Large intestine (tissue), 12 donors: ENCODE measurements around the gene LAMB3. TPM values are rescaled to one million over a fixed set of nuclear protein-coding genes. Genes with fewer than 3 reads are reported as not detected.
"Not testable (repeated sequence)": the region's sequence is repeated elsewhere in the genome, so short reads cannot be mapped to it uniquely, and the experiment has no call there.

Source experiments
- DNase-seq, 2 donors: peaks; one replicate each; pipeline versions ENCODE4 v3.0.0 to v3.0.0-alpha.2; 2013
- H3K27ac ChIP-seq: one replicate; pipeline ENCODE4 v1.5.1; 2013; ENCODE audit warnings: low read length
- H3K27me3 ChIP-seq: 2 replicates; pipeline ENCODE4 v1.6.1; 2013; ENCODE audit warnings: low read length; ENCODE audit not compliant: control insufficient read depth, insufficient read depth
- H3K36me3 ChIP-seq: 2 replicates; pipeline ENCODE4 v1.6.1; 2013; ENCODE audit warnings: low read length; ENCODE audit not compliant: control insufficient read depth, insufficient read depth
- H3K4me1 ChIP-seq: one replicate; pipeline ENCODE4 v1.6.1; 2013; ENCODE audit warnings: low read length; ENCODE audit not compliant: control insufficient read depth, insufficient read depth
- H3K4me3 ChIP-seq: one replicate; pipeline ENCODE4 v1.5.1; 2013; ENCODE audit warnings: low read length
- H3K9me3 ChIP-seq: one replicate; pipeline ENCODE4 v1.6.1; 2013; ENCODE audit warnings: mild to moderate bottlenecking, low read depth, low read length, moderate library complexity; ENCODE audit not compliant: control insufficient read depth
- WGBS: methylation state at CpG from one replicate; pipeline ENCODE4 v1.1.5; 2013; ENCODE audit warnings: low lambda C conversion rate; ENCODE audit not compliant: insufficient coverage; 5-methylcytosine and 5-hydroxymethylcytosine counted together
- long read RNA-seq, 11 donors: transcript quantifications; one replicate each; lab custom pipeline, GENCODE V29; 2026
- polyA plus RNA-seq: library from polyadenylated mRNA; unstranded; fragments of 120-200 nt; gene quantifications from one replicate; pipeline ENCODE4 v1.2.1, GENCODE V29; 2013

Gene LAMB3
- polyA plus RNA-seq, result 156 TPM
- long read RNA-seq, donor 1, full-length matches to known transcripts, result 2 of 41 reads
- long read RNA-seq, donor 1, partial matches to known transcripts, result 39 of 41 reads
- long read RNA-seq, donor 1, other reads (novel, unspliced or antisense), result 0 of 41 reads
- long read RNA-seq, donor 2, full-length matches to known transcripts, result 14 of 153 reads
- long read RNA-seq, donor 2, partial matches to known transcripts, result 139 of 153 reads
- long read RNA-seq, donor 2, other reads (novel, unspliced or antisense), result 0 of 153 reads
- long read RNA-seq, donor 3, result 0 reads
- long read RNA-seq, donor 4, partial matches to known transcripts, result 94 of 94 reads
- long read RNA-seq, donor 4, other reads (novel, unspliced or antisense), result 0 of 94 reads
- long read RNA-seq, donor 5, full-length matches to known transcripts, result 16 of 57 reads
- long read RNA-seq, donor 5, partial matches to known transcripts, result 41 of 57 reads
- long read RNA-seq, donor 5, other reads (novel, unspliced or antisense), result 0 of 57 reads
- long read RNA-seq, donor 6, full-length matches to known transcripts, result 9 of 122 reads
- long read RNA-seq, donor 6, partial matches to known transcripts, result 113 of 122 reads
- long read RNA-seq, donor 6, other reads (novel, unspliced or antisense), result 0 of 122 reads
- long read RNA-seq, donor 7, full-length matches to known transcripts, result 3 of 41 reads
- long read RNA-seq, donor 7, partial matches to known transcripts, result 38 of 41 reads
- long read RNA-seq, donor 7, other reads (novel, unspliced or antisense), result 0 of 41 reads
- long read RNA-seq, donor 8, full-length matches to known transcripts, result 13 of 146 reads
- long read RNA-seq, donor 8, partial matches to known transcripts, result 133 of 146 reads
- long read RNA-seq, donor 8, other reads (novel, unspliced or antisense), result 0 of 146 reads
- long read RNA-seq, donor 9, full-length matches to known transcripts, result 8 of 174 reads
- long read RNA-seq, donor 9, partial matches to known transcripts, result 166 of 174 reads
- long read RNA-seq, donor 9, other reads (novel, unspliced or antisense), result 0 of 174 reads
- long read RNA-seq, donor 10, full-length matches to known transcripts, result 19 of 148 reads
- long read RNA-seq, donor 10, partial matches to known transcripts, result 129 of 148 reads
- long read RNA-seq, donor 10, other reads (novel, unspliced or antisense), result 0 of 148 reads
- long read RNA-seq, donor 11, full-length matches to known transcripts, result 4 of 84 reads
- long read RNA-seq, donor 11, partial matches to known transcripts, result 80 of 84 reads
- long read RNA-seq, donor 11, other reads (novel, unspliced or antisense), result 0 of 84 reads

DNA sequence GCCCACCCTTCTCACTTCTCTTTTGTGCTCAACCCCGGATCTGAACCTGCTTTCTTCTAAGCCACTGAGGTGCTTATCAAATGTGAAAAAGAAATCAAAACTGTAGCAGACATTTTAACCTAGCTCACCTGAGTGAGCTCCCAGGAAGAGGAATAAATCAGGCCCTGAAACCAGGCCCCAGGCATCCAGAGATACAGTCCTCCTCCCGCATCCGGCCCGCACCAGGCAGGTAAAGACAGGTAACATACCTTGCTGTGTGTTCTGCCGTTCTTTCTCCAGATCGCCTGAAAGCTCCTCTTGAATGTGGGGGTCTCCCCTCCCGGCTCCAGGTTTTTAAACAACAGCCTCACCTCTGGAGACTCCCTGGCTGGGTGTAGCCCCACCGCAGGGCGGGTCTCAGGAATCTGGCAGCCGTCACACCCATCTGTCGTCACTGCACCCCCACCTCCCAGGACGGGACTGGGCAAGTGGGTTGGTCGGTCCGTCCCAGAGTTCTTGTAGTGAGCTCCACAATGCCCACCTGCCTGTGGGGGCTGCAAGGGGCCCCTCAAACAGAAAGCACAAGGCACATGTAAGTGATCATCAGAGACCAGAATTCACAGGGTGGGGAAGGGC lies at the start of gene LAMB3:
LAMB3 (minus strand) TSS at position 305 of the 615 bp plus-strand sequence. CDS start 1,481 bp downstream, outside the sequence.
- Histone ChIP-seq H3K27me3 (no peaks in the 10 kb centered on the region), H3K4me1 (peaks cover 85% of the 10 kb centered on the region), H3K36me3 (peaks cover 19% of the 10 kb centered on the region), H3K27ac (peak within 1 kb of the TSS; percentile 99), H3K9me3 (no peaks in the 10 kb centered on the region), H3K4me3 (peak within 1 kb of the TSS; percentile 50)
- no CpG with 5 or more reads among the region's 14 CpGs for WGBS
- peak; percentile 84 to 91 for DNase-seq

DNA sequence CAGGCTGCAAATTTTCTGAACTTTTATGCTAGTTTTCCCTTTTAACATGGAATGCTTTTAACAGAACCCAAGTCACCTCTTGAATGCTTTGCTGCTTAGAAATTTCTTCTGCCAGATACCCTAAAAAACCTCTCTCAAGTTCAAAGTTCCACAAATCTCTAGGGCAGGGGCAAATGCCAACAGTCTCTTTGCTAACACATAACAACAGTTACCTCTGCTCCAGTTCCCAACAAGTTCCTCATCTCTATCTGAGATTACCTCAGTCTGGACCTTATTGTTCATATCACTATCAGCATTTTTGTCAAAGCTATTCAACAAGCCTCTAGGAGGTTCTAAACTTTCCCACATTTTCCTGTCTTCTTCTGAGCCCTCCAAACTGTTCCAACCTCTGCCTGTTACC lies 48.5 kb upstream of the LAMB3 start:
- H3K36me3 ChIP-seq, H3K9me3 ChIP-seq, H3K27ac ChIP-seq, H3K4me1 ChIP-seq, H3K4me3 ChIP-seq, H3K27me3 ChIP-seq, DNase-seq: not testable (repeated sequence)

DNA sequence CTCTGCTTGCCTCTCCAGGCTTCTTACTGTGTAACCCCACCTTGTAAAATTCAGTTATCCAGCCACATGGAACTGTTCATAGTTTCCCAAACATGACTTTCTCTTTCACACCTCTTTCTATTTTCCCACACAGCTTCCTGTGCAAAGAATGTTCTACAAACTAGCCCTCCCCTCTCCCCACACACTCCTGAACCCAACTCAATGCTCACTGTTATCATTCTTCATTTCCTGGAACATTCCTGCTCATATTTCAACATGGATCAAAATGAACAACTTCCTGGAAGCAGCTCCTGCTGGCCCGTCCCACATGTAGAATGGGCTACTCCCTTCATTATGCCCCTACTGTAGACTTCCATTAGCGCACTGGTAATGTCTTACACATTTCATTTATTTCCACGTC lies 44.9 kb upstream of the LAMB3 start:
- Histone ChIP-seq H3K9me3 (no peaks in the 10 kb centered on the region), H3K27ac (no peak overlapping the region), H3K4me1 (peaks cover 3% of the 10 kb centered on the region), H3K36me3 (no peaks in the 10 kb centered on the region), H3K27me3 (no peaks in the 10 kb centered on the region), H3K4me3 (no peak overlapping the region)
- no peak for DNase-seq
- WGBS, result 85% methylated on average over 2 of the region's 3 CpGs

DNA sequence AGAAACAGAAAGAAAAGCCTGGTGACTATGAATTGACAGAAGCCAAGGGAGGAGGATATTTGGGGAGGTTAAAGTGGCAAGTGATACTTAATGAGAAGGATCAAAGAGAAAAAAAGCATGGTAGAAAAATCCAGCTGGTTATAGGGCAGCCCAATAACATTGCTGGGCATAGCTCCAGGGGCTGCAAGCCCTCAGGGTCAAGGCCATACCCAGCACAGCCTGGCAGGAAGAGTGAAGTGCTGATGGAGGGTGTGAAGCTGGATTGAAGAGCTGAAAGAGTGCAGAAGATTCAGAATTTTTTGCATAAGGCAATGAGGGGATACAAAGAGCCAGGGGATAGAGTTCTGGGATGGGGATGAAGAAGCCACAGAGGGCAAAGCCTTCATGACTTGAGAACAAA lies 44.4 kb upstream of the LAMB3 start:
- peaks cover 3% of the 10 kb centered on the region for H3K4me1 ChIP-seq
- H3K4me3 ChIP-seq, result no peak overlapping the region
- no peak for DNase-seq
- no peak overlapping the region for H3K27ac ChIP-seq
- H3K9me3 ChIP-seq, result no peaks in the 10 kb centered on the region
- no peaks in the 10 kb centered on the region for H3K36me3 ChIP-seq
- no peaks in the 10 kb centered on the region for H3K27me3 ChIP-seq

DNA sequence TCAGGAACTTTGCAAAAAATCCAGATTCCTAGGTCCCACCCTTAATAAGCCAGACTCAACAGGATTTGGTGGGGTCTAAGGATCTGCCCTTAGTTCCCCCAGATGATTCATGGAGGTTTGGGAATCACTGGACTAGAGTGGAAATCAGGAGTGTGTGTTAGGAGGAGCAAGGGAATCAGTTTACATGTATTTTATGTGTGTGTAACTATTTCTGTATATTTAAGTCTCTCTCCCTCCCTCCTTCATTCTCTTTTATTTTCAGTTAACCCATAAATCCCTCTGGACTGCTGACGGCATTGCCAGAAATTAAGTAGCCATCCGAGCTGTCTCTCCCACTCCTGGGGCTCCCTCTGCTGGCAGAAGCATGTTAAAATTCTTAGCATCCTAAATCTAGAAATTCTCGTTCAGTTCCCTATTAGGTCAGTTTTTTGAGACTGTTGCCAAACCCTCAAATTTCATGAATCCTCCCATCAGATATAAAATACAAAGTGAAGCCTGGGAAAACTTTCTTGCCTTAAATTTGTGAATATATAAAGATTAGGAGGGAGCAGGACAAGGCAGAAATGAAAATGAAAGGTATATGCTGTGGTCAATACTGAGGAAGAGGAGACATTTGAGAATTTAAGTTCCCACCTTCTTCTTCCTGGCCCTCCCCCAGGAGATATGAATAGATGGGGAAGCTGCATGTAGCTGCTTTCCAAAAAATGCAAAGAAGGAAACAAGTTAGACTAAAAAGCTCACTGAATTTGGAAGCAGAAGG lies 40.7 kb upstream of the LAMB3 start:
- Histone ChIP-seq H3K36me3 (no peaks in the 10 kb centered on the region), H3K4me1 (peaks cover 8% of the 10 kb centered on the region), H3K27me3 (no peaks in the 10 kb centered on the region), H3K4me3 (no peak overlapping the region), H3K27ac (no peak overlapping the region), H3K9me3 (no peaks in the 10 kb centered on the region)
- WGBS, result no CpG with 5 or more reads among the region's 3 CpGs
- peak; percentile 57 to 64 for DNase-seq

DNA sequence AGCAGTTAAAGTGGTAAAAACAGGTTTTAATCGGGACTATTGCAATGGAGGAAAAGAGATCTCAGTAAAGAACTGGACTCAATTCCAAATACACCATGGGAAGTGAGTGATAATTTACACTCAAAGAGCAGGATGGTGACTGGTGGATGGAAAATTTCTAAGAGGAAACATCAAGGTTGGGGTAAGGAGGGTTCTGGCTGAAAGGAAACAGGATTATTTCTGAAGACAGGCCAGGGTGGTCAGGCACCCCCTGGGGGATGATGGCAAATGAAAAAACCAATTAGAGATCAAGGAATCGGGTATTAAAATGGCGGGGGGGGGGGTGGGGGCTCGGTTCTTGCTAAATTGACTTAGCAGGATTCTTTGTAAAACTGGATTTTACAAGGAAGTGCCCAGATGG lies 40.1 kb upstream of the LAMB3 start:
- no peaks in the 10 kb centered on the region for H3K27me3 ChIP-seq
- H3K27ac ChIP-seq, result no peak overlapping the region
- no peaks in the 10 kb centered on the region for H3K36me3 ChIP-seq
- no peaks in the 10 kb centered on the region for H3K9me3 ChIP-seq
- no peak for DNase-seq
- H3K4me3 ChIP-seq, result no peak overlapping the region
- WGBS, result no CpG with 5 or more reads among the region's 4 CpGs
- peaks cover 8% of the 10 kb centered on the region for H3K4me1 ChIP-seq

DNA sequence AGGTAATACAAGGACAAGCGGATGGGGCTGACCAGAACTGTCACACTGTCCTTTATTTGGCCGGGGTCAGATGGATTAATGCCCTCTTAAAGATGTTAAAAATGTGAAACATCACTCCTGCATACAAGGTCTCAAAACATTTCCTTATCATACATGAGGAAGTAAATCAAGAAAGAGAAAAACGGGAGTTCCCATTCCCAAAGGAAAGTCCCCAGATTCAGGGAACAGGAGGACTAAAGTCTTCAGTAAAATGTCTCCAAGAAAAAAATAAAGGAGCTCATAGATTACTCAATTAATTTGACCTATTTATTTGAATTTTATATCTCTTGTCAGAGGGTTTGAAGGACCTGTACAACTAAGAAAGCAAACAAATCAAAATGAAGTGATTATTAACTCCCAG lies 39.0 kb upstream of the LAMB3 start:
- Histone ChIP-seq H3K4me3 (no peak overlapping the region), H3K4me1 (peaks cover 8% of the 10 kb centered on the region), H3K27ac (no peak overlapping the region), H3K36me3 (no peaks in the 10 kb centered on the region), H3K27me3 (no peaks in the 10 kb centered on the region), H3K9me3 (no peaks in the 10 kb centered on the region)
- 80% methylated on average over 1 of the region's 3 CpGs for WGBS
- no peak for DNase-seq

DNA sequence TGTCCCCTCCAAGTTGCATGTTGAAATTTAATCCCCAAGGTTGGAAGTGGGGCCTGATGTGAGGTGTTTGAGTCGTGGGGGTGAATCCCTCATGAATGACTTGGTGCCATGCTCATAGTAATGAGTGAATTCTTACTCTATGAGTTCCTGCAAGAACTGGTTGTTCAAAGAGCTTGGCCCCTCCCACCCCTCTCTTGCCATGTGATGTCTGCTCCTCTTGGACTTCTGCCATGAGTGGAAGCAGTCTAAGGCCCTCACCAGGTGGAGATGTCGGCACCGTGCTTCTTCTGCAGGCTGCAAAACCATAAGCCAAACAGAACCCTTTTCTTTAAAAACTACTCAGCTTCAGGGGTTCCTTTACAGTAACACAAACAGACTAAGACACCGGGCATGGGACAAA lies 37.3 kb upstream of the LAMB3 start:
- WGBS, result 100% methylated on average over 1 of the region's 4 CpGs
- H3K4me3 ChIP-seq, result no peak overlapping the region
- H3K27ac ChIP-seq, result no peak overlapping the region
- no peaks in the 10 kb centered on the region for H3K9me3 ChIP-seq
- H3K27me3 ChIP-seq, result no peaks in the 10 kb centered on the region
- DNase-seq, result peak; percentile 42 to 63
- no peaks in the 10 kb centered on the region for H3K36me3 ChIP-seq
- peaks cover 8% of the 10 kb centered on the region for H3K4me1 ChIP-seq

DNA sequence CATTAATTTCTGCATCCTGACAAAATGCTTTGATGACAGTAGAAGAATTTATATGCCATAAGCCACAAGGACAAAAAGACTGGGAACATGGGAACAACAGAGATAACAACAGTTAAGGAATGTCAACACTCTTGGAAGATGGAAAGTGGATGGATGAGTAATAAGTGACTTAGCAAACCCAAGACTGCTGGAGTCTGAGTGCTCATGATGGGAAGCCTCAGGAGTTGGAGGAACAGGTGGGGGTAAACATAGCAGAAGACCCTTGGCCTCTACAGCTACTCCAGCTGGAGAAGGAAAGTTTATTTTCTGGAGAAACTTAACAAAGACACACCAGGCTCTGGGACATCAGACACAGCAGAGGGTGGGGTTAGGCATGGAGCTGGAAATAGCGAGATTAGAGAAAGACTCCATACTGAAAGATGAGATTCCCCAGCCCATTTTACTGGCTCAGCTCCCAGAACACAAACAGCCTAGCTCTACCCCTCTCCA lies 36.6 kb upstream of the LAMB3 start:
- Histone ChIP-seq H3K27ac (no peak overlapping the region), H3K36me3 (no peaks in the 10 kb centered on the region), H3K4me3 (no peak overlapping the region), H3K27me3 (no peaks in the 10 kb centered on the region), H3K9me3 (no peaks in the 10 kb centered on the region), H3K4me1 (peaks cover 5% of the 10 kb centered on the region)
- no peak for DNase-seq
- no CpG with 5 or more reads among the region's 1 CpG for WGBS
